B cell (primary cell): ENCODE results near the gene SLC30A3. TPM values are rescaled to one million over a fixed set of nuclear protein-coding genes. Genes with fewer than 3 reads are reported as not detected.

Source experiments
- ATAC-seq: fragments of 200-7000 bp; cut with Tn5 transposase; one replicate; pipeline ENCODE4 v1.10.0; 2021; ENCODE audit warnings: low read depth, mild to moderate bottlenecking, moderate number of reproducible peaks, moderate library complexity
- CTCF ChIA-PET: fragments of 350-600 bp; sonication (Branson Sonifier 250); formaldehyde crosslinking; loops from one replicate; lab custom pipeline; 2021; ENCODE audit warnings: antibody characterized with exemption, inconsistent platforms; lab: Charles Lee
- POLR2A ChIA-PET: fragments of 350-600 bp; sonication (Branson Sonifier 250); formaldehyde crosslinking; loops from one replicate; lab custom pipeline; 2021; ENCODE audit warnings: antibody characterized with exemption; lab: Charles Lee
- DNase-seq: peaks from one replicate; pipeline ENCODE4 v3.0.0; 2013
- H2AFZ ChIP-seq: 2 replicates; pipeline ENCODE4 v1.6.1; 2012; ENCODE audit warnings: mild to moderate bottlenecking, low read depth, low read length; ENCODE audit not compliant: insufficient read depth, poor library complexity, severe bottlenecking
- H3K27ac ChIP-seq, 2 donors: 1 replicate in 1 of 2; 2 replicates in 1 of 2; pipeline ENCODE4 v1.5.1; 2012 to 2013; ENCODE audit warnings: low read length in 2 of 2, mild to moderate bottlenecking in 2 of 2, moderate library complexity in 1 of 2
- H3K27me3 ChIP-seq, 4 experiments: fragments of 200-600 bp in 1 of 4; sonication (generic) in 1 of 4; replicated peaks in 1 of 4; 1 replicate in 2 of 4; 2 replicates in 2 of 4; pipeline versions ENCODE4 v1.6.1 to v1.7.0; 2013 to 2016; ENCODE audit warnings: low read length in 3 of 4, mild to moderate bottlenecking in 2 of 4, mixed read lengths in 1 of 4, moderate library complexity in 1 of 4; ENCODE audit not compliant: insufficient read depth in 4 of 4, control insufficient read depth in 3 of 4; ENCODE audit errors: control extremely low read depth in 1 of 4
- H3K36me3 ChIP-seq, 2 experiments: replicated peaks in 1 of 2; 1 replicate in 1 of 2; 2 replicates in 1 of 2; pipeline versions ENCODE4 v1.6.1 to v1.7.1; 2013; ENCODE audit warnings: low read length in 1 of 2; ENCODE audit not compliant: insufficient read depth in 2 of 2, control insufficient read depth in 1 of 2; ENCODE audit errors: control extremely low read depth in 1 of 2, extremely low read depth in 1 of 2
- H3K4me1 ChIP-seq, 2 donors: fragments of 200-600 bp in 1 of 2; sonication (generic) in 1 of 2; 1 replicate in 1 of 2; 2 replicates in 1 of 2; pipeline versions ENCODE4 v1.5.1 to v1.6.1; 2013 to 2017; ENCODE audit warnings: low read length in 2 of 2; ENCODE audit not compliant: control insufficient read depth in 2 of 2, insufficient read depth in 2 of 2
- H3K4me2 ChIP-seq: replicated peaks from 2 replicates; pipeline ENCODE3; 2012; ENCODE audit warnings: mild to moderate bottlenecking, low read depth, low read length; ENCODE audit not compliant: poor library complexity, severe bottlenecking
- H3K4me3 ChIP-seq, 5 experiments: fragments of 200-600 bp in 1 of 5; sonication (generic) in 1 of 5; 1 replicate in 3 of 5; 2 replicates in 2 of 5; pipeline versions ENCODE4 v1.5.1 to v1.7.0; 2011 to 2016; ENCODE audit warnings: low read length in 4 of 5, mild to moderate bottlenecking in 4 of 5, low read depth in 2 of 5, control low read depth in 1 of 5, moderate library complexity in 1 of 5; ENCODE audit not compliant: insufficient read depth in 1 of 5; ENCODE audit errors: control extremely low read depth in 1 of 5, extremely low read depth in 1 of 5
- H3K79me2 ChIP-seq: fragments of 200-600 bp; sonication (generic); one replicate; pipeline ENCODE4 v1.6.0; 2016; ENCODE audit warnings: low read length; ENCODE audit not compliant: control insufficient read depth, insufficient read depth
- H3K9ac ChIP-seq: fragments of 200-600 bp; sonication (generic); 2 replicates; pipeline ENCODE4 v1.6.1; 2017; ENCODE audit warnings: mild to moderate bottlenecking, low read length, moderate library complexity
- H3K9me3 ChIP-seq, 3 donors: one replicate each; pipeline versions ENCODE4 v1.6.1 to v1.7.1; 2013; ENCODE audit warnings: low read length in 2 of 3; ENCODE audit not compliant: control insufficient read depth in 2 of 3, insufficient read depth in 1 of 3; ENCODE audit errors: control extremely low read depth in 1 of 3
- H4K20me1 ChIP-seq: 2 replicates; pipeline ENCODE4 v1.6.0; 2012; ENCODE audit warnings: mild to moderate bottlenecking, low read length; ENCODE audit not compliant: insufficient read depth, control insufficient read depth, poor library complexity, severe bottlenecking
- H3K27ac Mint-ChIP-seq: one replicate; pipeline ENCODE4 v1.8.0; 2021; ENCODE audit warnings: mixed read lengths
- H3K27me3 Mint-ChIP-seq: one replicate; pipeline ENCODE4 v1.8.0; 2021; ENCODE audit warnings: mixed read lengths
- H3K4me1 Mint-ChIP-seq: one replicate; pipeline ENCODE4 v1.8.0; 2021; ENCODE audit warnings: mixed read lengths
- H3K4me3 Mint-ChIP-seq: one replicate; pipeline ENCODE4 v1.8.0; 2021; ENCODE audit warnings: mixed read lengths
- H3K9me3 Mint-ChIP-seq: one replicate; pipeline ENCODE4 v1.8.0; 2022; ENCODE audit warnings: mixed read lengths; ENCODE audit not compliant: insufficient read depth
- EZH2 ChIP-seq: IDR thresholded peaks from 2 replicates; pipeline ENCODE4 v1.6.1; 2012; ENCODE audit warnings: borderline replicate concordance, low read depth, mild to moderate bottlenecking, moderate library complexity, low read length; ENCODE audit not compliant: insufficient read depth, poor library complexity, severe bottlenecking
- WGBS: methylation state at CpG from one replicate; pipeline ENCODE4 v1.1.5; 2013; ENCODE audit warnings: missing lambda C conversion rate; ENCODE audit not compliant: insufficient coverage; 5-methylcytosine and 5-hydroxymethylcytosine counted together
- intact Hi-C: fragments of 100-400 bp; cut with micrococcal nuclease; formaldehyde crosslinking; loops from one replicate; pipeline ENCODE4 v1.10.0; 2022
- polyA plus RNA-seq: library from polyadenylated mRNA; depleted of rRNA; stranded (reverse); fragments of >200 nt; gene quantifications from 2 replicates; pipeline ENCODE4 v1.2.3, GENCODE V29; 2012
- total RNA-seq, 2 donors: library from RNA; stranded (reverse); fragments of 120-200 nt in 1 of 2; gene quantifications; 1 replicate in 1 of 2; 2 replicates in 1 of 2; pipeline versions ENCODE4 v1.2.3 to v1.2.4, GENCODE V29; 2013 to 2022
- TF ChIP-seq, protein P1 (sequence below): fragments of 200-600 bp; IDR thresholded peaks from one replicate; pipeline ENCODE4 v1.8.0; 2022; ENCODE audit warnings: antibody characterized with exemption, mild to moderate bottlenecking

The SLC30A3 gene
- total and polyA plus RNA-seq, 2 donors (not counting 1 experiment from before 2014, with no cell fraction given) = 0.09 TPM; not detected in 1

DNA sequence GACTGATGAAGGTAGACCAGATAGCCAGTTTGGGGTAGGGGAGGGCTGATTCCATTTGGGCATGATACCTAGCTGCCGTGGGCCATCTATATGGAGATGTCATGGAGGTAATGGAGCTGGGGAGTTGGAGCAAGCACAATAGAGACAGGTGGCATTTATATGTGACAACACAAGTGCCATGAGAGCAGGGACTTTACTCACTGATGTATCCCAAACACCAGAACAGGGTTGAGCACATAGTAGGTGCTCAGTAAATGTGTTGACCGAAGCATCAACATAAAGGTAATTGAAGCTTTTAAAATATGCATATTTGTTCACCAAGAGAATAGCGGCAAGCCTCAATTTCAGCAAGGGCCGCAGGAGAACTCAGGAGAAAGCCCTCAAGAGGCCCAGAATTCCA, 15.0 kb downstream of the SLC30A3 start:
- 94% methylated on average over 3 of the region's 4 CpGs for WGBS
- Histone ChIP-seq H3K4me2 (no peak overlapping the region), H3K9ac (no peak overlapping the region), H3K4me1 (peaks cover 0 to 5% of the 10 kb centered on the region in 2 donors), H3K27me3 (peaks cover 0 to 16% (median 7%) of the 10 kb centered on the region in 4 experiments), H3K79me2 (no peaks in the 10 kb centered on the region), H2AFZ (no peak overlapping the region), H3K27ac (no peak overlapping the region), H3K9me3 (peaks cover 0 to 4% (median 0%) of the 10 kb centered on the region in 3 donors), H3K36me3 (peaks cover 0 to 9% of the 10 kb centered on the region in 2 experiments), H3K4me3 (no peak overlapping the region), H4K20me1 (no peaks in the 10 kb centered on the region)
- no peak overlapping the region for H3K27ac Mint-ChIP-seq
- ChIA-PET CTCF (interaction anchor here (1.2 to 1.8 kb wide), 2 partner anchors 55 to 288 kb away, joined by 3 to 6 read pairs; no protein-coding TSS in a partner anchor), POLR2A (no interaction called here)
- no peaks in the 10 kb centered on the region for H3K4me1 Mint-ChIP-seq
- TF ChIP-seq, protein P1, sequence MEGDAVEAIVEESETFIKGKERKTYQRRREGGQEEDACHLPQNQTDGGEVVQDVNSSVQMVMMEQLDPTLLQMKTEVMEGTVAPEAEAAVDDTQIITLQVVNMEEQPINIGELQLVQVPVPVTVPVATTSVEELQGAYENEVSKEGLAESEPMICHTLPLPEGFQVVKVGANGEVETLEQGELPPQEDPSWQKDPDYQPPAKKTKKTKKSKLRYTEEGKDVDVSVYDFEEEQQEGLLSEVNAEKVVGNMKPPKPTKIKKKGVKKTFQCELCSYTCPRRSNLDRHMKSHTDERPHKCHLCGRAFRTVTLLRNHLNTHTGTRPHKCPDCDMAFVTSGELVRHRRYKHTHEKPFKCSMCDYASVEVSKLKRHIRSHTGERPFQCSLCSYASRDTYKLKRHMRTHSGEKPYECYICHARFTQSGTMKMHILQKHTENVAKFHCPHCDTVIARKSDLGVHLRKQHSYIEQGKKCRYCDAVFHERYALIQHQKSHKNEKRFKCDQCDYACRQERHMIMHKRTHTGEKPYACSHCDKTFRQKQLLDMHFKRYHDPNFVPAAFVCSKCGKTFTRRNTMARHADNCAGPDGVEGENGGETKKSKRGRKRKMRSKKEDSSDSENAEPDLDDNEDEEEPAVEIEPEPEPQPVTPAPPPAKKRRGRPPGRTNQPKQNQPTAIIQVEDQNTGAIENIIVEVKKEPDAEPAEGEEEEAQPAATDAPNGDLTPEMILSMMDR = no peak
- TF ChIP-seq EZH2 = no peak
- H3K9me3 Mint-ChIP-seq = no peaks in the 10 kb centered on the region
- no peak for DNase-seq
- intact Hi-C loops = no loop called here
- no peak overlapping the region for H3K4me3 Mint-ChIP-seq
- peaks cover 30% of the 10 kb centered on the region for H3K27me3 Mint-ChIP-seq
- no peak for ATAC-seq

DNA sequence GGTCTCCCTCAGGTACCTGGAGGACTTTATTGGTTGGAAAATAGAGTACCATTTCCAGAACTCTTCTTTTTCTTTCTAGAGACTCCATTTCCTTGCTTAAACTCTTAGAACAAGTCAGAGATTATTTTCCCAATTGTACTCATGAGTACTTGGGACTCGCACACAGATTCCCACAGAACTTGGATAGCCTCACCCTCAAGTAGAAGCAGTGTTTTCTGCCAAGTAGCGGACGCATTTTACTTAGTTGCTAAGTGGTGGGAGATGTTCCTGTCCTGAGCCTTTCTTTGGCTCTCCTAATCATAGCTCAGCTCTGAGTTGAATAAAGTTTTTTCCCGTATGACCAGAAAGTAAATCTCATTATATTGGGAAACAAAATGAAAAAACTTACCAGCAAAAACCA, 17.2 kb downstream of the SLC30A3 start:
- H3K9me3 ChIP-seq = peaks cover 0 to 4% (median 0%) of the 10 kb centered on the region in 3 donors
- H3K4me3 ChIP-seq = no peak overlapping the region
- POLR2A ChIA-PET = no interaction called here
- no peaks in the 10 kb centered on the region for H3K79me2 ChIP-seq
- Mint-ChIP-seq H3K4me3 (no peak overlapping the region), H3K9me3 (no peaks in the 10 kb centered on the region), H3K4me1 (no peaks in the 10 kb centered on the region), H3K27ac (no peak overlapping the region), H3K27me3 (peaks cover 13% of the 10 kb centered on the region)
- no peaks in the 10 kb centered on the region for H4K20me1 ChIP-seq
- no peak overlapping the region for H2AFZ ChIP-seq
- CTCF ChIA-PET = no interaction called here
- H3K9ac ChIP-seq = no peak overlapping the region
- no peak for ATAC-seq
- no peak overlapping the region for H3K4me2 ChIP-seq
- H3K27ac ChIP-seq = no peak overlapping the region
- no CpG with 5 or more reads among the region's 4 CpGs for WGBS
- TF ChIP-seq, protein P1 = no peak
- TF ChIP-seq EZH2 = no peak
- H3K27me3 ChIP-seq = peaks cover 0 to 12% (median 5%) of the 10 kb centered on the region in 4 experiments
- DNase-seq = no peak
- intact Hi-C loops = no loop called here
- H3K36me3 ChIP-seq = peaks cover 0 to 32% of the 10 kb centered on the region in 2 experiments
- H3K4me1 ChIP-seq = peaks cover 0 to 5% of the 10 kb centered on the region in 2 donors
